Testis (tissue), 2 donors: ENCODE measurements around the gene OGFOD3.

Experiments
- POLR2A ChIP-seq: fragments of 450-650 bp; IDR thresholded peaks from one replicate; pipeline ENCODE4 v1.6.1; 2017; ENCODE audit warnings: antibody characterized with exemption, mild to moderate bottlenecking, moderate library complexity
- TF ChIP-seq, protein P1 (sequence below), 3 experiments: fragments of 450-650 bp in 2 of 3; fragments of 200-600 bp in 1 of 3; sonication (generic) in 1 of 3; IDR thresholded peaks; one replicate each; pipeline ENCODE4 v1.5.1; 2016 to 2019; ENCODE audit warnings: antibody characterized with exemption in 3 of 3, mild to moderate bottlenecking in 2 of 3, moderate library complexity in 1 of 3

DNA sequence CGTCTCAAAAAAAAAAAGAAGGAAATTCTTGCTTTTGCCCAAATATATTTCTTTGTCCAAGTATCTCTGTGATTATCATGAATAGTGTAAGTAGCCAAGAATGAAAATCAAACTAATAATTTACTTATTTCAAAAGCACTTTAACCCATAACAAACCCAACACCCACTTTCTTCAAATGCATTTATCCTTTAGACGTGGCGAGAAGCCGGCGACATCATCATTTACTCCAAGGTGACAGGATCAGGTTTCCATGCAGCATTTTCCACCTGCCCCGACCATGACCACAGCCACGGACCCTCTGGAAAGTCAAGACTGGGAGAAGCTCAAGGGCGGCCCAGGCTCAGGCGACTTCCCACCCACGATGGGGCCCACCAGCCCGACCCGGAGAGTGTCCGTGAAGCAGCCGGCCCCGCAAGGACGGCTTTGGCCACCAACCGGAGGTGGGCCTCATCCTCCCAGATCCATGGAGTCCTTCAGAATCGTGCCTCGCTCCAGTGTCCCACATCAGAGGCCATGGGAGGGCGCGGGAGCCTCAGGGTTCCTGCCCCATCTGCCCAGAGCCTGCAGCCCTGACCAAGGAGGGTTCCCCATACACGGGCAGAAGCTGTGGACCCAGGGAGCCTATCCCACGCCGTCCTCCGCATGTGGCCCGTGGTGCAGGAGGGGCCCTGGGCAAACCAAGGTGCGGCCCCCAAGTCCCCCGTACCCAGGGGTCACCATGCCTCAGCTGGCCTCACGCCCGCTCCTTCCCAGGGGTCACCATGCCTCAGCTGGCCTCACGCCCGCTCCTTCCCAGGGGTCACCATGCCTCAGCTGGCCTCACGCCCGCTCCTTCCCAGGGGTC is 28.1 kb downstream of the OGFOD3 start:
- TF ChIP-seq POLR2A = no peak
- TF ChIP-seq, protein P1, sequence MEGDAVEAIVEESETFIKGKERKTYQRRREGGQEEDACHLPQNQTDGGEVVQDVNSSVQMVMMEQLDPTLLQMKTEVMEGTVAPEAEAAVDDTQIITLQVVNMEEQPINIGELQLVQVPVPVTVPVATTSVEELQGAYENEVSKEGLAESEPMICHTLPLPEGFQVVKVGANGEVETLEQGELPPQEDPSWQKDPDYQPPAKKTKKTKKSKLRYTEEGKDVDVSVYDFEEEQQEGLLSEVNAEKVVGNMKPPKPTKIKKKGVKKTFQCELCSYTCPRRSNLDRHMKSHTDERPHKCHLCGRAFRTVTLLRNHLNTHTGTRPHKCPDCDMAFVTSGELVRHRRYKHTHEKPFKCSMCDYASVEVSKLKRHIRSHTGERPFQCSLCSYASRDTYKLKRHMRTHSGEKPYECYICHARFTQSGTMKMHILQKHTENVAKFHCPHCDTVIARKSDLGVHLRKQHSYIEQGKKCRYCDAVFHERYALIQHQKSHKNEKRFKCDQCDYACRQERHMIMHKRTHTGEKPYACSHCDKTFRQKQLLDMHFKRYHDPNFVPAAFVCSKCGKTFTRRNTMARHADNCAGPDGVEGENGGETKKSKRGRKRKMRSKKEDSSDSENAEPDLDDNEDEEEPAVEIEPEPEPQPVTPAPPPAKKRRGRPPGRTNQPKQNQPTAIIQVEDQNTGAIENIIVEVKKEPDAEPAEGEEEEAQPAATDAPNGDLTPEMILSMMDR (IDR thresholded peaks at IDR 0.05) = no peak
